GM18511 (cell line): Measurements from ENCODE around the gene DALRD3.

Source experiments
- ATAC-seq: cut with Tn5 transposase; IDR thresholded peaks from one replicate; pipeline ENCODE4 v1.9.1; 2021; ENCODE audit warnings: mild to moderate bottlenecking, moderate library complexity; ENCODE audit not compliant: unreplicated experiment

DALRD3 gene

DNA sequence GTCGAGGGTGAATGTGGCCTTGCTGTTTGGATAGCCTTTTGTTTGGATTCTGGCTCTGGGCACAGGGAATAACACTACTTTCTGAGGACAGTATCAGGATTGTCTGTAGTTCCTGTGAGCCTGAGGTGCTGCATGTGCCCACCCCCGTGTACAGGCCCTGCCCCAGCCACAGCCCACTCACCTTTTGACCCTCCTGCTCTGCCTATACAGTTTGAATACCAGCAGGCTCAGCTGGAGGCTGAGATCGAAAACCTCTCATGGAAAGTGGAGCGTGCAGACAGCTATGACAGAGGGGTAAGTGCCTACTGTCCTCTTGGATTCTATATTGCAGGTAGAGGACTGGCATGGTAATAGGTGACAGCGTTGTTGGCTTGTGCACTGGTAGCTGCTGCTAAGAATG lies 35.7 kb downstream of the DALRD3 start:
- no peak for ATAC-seq

DNA sequence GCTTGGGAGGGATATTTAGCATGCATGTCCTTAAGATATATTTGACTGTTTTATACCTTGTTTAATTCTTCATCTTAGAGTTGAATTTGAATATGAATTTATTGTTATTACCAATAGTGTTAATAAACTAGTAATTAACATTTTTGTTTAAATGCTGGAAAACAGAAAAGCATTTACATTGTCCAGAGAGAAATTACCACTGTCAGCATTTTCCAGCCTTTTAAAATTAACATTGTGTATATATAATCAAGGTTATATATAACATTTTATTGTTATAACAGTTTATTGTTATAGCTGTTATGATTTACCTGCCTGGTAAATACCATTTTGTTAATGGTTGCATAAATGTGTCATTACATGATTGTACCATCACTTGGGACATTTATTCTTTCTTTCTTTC lies 36.4 kb downstream of the DALRD3 start:
- no peak for ATAC-seq

DNA sequence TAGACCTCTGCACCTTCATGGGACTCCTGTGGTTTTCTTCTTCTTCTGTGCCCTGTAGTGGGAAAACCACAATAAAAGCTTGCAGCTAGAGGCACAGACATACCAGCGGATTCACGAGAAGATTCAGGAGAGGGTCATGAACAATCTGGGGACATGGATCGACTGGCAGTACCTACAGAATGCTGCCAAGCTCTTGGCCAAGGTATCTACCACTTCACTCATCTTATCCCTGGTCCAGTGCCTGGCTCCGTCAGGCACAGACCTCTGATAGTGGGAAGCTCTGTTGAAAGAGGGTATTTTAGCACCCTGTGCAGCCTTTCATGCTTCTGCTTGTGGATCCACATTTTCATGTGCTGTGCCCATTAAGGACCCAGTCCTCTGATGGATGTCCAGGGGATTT lies 38.1 kb downstream of the DALRD3 start:
- no peak for ATAC-seq

DNA sequence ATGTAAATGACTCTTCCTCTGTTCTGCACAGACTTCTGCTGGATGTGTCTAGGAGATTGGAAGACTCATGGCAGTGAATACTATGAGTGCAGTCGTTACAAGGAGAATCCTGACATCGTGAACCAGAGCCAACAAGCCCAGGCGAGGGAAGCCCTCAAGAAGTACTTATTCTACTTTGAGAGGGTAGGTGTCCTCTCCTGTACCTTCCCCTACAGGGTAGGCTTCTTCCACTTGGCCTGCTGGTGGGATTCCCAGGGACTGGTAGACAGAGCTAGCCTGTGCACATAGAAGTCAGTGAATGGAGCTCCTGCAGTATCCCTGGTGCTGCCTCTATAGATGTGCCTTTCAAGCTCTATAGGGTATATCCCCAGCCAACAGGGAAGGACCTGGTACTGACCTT lies 38.9 kb downstream of the DALRD3 start:
- no peak for ATAC-seq

DNA sequence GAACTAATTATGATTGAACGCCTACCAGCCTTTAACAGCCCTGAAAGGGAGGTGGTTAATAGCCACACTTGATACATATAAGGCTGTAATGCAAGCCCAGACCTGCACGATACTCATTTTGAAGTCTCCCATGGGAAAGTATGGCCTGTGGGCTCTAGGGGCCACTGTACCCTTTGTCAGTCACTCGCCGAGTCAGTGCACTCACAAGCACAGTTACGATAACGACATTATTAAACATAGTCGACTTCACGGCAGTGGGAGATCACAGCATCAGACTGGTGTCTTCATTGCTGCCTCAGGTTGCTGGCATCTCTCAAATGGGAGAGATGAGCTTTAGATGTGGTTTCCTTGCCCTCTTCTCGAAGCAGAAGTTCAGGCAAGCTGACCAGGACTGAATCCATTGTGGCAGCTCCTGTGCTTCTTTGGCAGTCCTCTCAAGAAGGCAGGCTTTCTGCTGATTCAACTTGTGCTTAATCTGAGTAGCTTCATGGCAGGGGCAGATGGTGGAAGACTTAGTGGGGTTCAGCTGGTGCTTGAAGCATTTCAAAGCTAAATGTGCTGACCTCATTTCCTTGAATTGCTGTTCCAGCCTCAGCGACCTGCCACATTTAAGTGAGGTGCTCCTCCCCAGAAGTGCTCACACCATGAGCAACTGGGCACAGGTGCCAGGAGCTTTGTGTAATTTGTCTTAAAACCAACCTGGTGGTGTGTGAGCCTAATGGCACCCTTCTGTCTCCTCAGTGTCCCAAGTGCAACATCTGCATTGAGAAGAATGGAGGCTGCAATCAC lies 44.1 kb downstream of the DALRD3 start:
- no peak for ATAC-seq

- ATAC-seq, result no peak
Measured at GRCh38 chr3:48970586-48970985, 47.8 kb downstream of the DALRD3 start.

- ATAC-seq, result no peak
Measured at GRCh38 chr3:48966876-48967361, 51.5 kb downstream of the DALRD3 start.

DNA sequence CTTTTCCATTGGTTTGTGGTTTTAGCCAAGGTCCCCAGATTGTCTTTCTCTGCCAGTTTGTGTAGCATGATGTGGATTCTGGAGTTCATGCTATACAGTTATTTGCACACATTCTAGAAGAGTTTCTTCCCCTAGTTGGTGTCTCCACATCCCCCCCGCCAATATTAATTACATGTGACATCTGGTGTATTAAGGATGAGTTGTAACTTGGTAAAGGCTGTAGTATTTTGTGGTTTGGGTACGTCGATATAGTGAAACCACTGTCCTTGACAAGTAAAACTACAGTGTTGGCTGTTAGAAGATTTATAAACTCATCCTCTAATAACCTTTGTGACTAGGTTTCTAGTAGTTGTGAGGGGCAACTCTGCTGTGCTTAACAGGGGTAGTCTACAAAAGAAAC lies 52.0 kb downstream of the DALRD3 start:
- no peak for ATAC-seq
